ENCODE measurements around the gene ANKRD6.

The ANKRD6 gene

DNA sequence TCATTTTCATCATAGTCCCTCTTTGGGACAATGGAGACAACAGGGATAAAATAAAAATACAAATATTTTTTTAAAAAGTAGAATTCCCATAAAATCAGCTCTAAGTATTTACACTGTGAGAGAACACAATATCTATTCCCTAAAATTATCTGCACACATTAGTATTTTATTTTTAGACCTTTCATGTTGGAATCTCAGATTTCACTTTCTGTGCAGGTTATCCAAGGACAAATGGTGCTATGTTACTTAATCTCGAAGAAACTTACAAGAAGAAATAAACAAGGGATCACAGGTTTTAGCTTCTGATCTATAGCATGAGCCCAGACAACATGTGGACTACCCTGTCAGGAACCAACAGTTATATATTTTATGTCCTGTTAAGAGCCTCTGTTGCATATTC, 228.6 kb downstream of the ANKRD6 start:
- H3K4me1 ChIP-seq (ENCODE audit: control insufficient read depth, insufficient read depth, low read length) = no peaks in the 10 kb centered on the region
- peaks cover 85% of the 10 kb centered on the region for H3K36me3 ChIP-seq (ENCODE audit: control insufficient read depth, insufficient read depth, low read length, severe bottlenecking)
- H3K9ac ChIP-seq (ENCODE audit: low read length) = no peak overlapping the region
- H3K9me3 ChIP-seq (ENCODE audit: control insufficient read depth, low read length) = no peaks in the 10 kb centered on the region
- no peaks in the 10 kb centered on the region for H3K27me3 ChIP-seq (replicated peaks; ENCODE audit: control insufficient read depth, insufficient read depth, low read length)
- DNase-seq (ENCODE audit: low read depth) = no peak
- H3K4me3 ChIP-seq (ENCODE audit: low read length) = no peak overlapping the region

- Histone ChIP-seq H3K4me1 (ENCODE audit: control insufficient read depth, insufficient read depth, low read length) (no peaks in the 10 kb centered on the region), H3K4me3 (ENCODE audit: low read length) (no peak overlapping the region), H3K9ac (ENCODE audit: low read length) (no peak overlapping the region), H3K36me3 (ENCODE audit: control insufficient read depth, insufficient read depth, low read length, severe bottlenecking) (peaks cover 85% of the 10 kb centered on the region), H3K27me3 (replicated peaks; ENCODE audit: control insufficient read depth, insufficient read depth, low read length) (no peaks in the 10 kb centered on the region), H3K9me3 (ENCODE audit: control insufficient read depth, low read length) (no peaks in the 10 kb centered on the region)
- DNase-seq (ENCODE audit: low read depth) = no peak
Measured at GRCh38 chr6:89662659-89663223, 229.8 kb downstream of the ANKRD6 start.

DNA sequence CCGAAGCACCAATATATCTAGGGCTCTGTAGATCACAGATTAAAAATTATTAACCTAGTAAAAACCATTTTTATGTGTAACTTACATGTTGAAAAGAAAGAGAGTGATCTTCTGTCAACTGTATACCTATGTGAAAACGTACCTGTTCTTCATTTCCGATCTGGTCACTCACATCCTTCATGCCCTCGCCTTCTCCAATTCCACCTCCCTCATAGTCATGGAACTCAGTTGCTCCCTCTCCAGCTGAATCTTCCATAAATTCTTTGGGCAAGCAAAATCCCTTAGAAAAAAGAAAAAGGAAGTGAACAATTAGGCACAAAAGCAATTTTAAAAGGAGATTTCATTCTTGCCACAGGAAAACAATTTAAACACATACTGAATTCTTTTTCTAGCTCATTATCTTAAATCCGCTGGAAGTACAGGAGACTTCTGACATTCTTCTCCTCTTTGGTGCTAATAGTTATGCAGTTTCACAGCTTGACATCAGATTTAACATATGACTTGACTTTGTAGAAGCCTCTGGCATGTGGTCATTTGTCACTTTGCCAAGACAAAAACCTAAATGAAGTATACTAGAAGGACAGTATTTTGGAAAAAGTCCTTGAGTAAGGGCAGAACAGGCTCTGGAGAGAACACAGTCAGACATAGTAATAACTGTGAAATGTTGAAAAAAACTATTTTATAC, 235.1 kb downstream of the ANKRD6 start:
- no peaks in the 10 kb centered on the region for H3K27me3 ChIP-seq (replicated peaks; ENCODE audit: control insufficient read depth, insufficient read depth, low read length)
- peak; percentile 22 for DNase-seq (ENCODE audit: low read depth)
- H3K36me3 ChIP-seq (ENCODE audit: control insufficient read depth, insufficient read depth, low read length, severe bottlenecking) = peaks cover 72% of the 10 kb centered on the region

GRCh38 chr6:89669002-89669401, 236.1 kb downstream of the ANKRD6 start:
- Histone ChIP-seq H3K27me3 (replicated peaks; ENCODE audit: control insufficient read depth, insufficient read depth, low read length) (no peaks in the 10 kb centered on the region), H3K4me1 (ENCODE audit: control insufficient read depth, insufficient read depth, low read length) (no peaks in the 10 kb centered on the region), H3K9ac (ENCODE audit: low read length) (no peak overlapping the region), H3K36me3 (ENCODE audit: control insufficient read depth, insufficient read depth, low read length, severe bottlenecking) (peaks cover 70% of the 10 kb centered on the region), H3K4me3 (ENCODE audit: low read length) (no peak overlapping the region), H3K9me3 (ENCODE audit: control insufficient read depth, low read length) (no peaks in the 10 kb centered on the region)
- DNase-seq (ENCODE audit: low read depth) = no peak

More for the DNA sequence above, 235.1 kb downstream of the ANKRD6 start:
- Histone ChIP-seq H3K9ac (ENCODE audit: low read length) (no peak overlapping the region), H3K9me3 (ENCODE audit: control insufficient read depth, low read length) (no peaks in the 10 kb centered on the region), H3K4me1 (ENCODE audit: control insufficient read depth, insufficient read depth, low read length) (no peaks in the 10 kb centered on the region), H3K4me3 (ENCODE audit: low read length) (no peak overlapping the region)

- Histone ChIP-seq H3K4me1 (ENCODE audit: control insufficient read depth, insufficient read depth, low read length) (peaks cover 4% of the 10 kb centered on the region), H3K36me3 (ENCODE audit: control insufficient read depth, insufficient read depth, low read length, severe bottlenecking) (peaks cover 75% of the 10 kb centered on the region), H3K9ac (ENCODE audit: low read length) (no peak overlapping the region), H3K4me3 (ENCODE audit: low read length) (no peak overlapping the region), H3K9me3 (ENCODE audit: control insufficient read depth, low read length) (no peaks in the 10 kb centered on the region), H3K27me3 (replicated peaks; ENCODE audit: control insufficient read depth, insufficient read depth, low read length) (no peaks in the 10 kb centered on the region)
- DNase-seq (ENCODE audit: low read depth) = no peak
Measured at GRCh38 chr6:89670935-89671565, 238.1 kb downstream of the ANKRD6 start.

- peak; percentile 36 for DNase-seq (ENCODE audit: low read depth)
- H3K4me3 ChIP-seq (ENCODE audit: low read length) = no peak overlapping the region
- peaks cover 92% of the 10 kb centered on the region for H3K36me3 ChIP-seq (ENCODE audit: control insufficient read depth, insufficient read depth, low read length, severe bottlenecking)
Measured at GRCh38 chr6:89675949-89676748, 243.2 kb downstream of the ANKRD6 start.

DNA sequence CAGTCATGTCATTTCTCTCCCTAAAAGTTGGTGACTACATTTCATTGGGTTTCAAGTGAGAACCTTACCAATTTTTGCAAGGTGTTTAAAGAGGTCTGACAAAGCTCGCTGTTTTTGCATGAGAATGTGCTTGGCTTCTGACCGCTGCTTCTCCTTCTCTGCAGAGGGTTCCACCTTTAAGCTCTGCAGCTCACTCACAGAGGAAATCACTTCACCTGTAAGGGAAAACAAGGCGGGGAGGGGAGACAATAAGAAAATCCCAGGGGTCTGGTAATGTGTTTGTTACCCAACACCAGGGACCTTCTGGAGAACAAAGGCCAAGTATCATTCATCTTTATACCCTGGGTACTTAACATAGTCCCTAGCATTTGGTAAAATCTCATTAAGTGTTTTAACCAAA, 245.6 kb downstream of the ANKRD6 start:
- no peak for DNase-seq (ENCODE audit: low read depth)
- no peak overlapping the region for H3K4me3 ChIP-seq (ENCODE audit: low read length)
- H3K9ac ChIP-seq (ENCODE audit: low read length) = no peak overlapping the region
- no peaks in the 10 kb centered on the region for H3K27me3 ChIP-seq (replicated peaks; ENCODE audit: control insufficient read depth, insufficient read depth, low read length)
- peaks cover 8% of the 10 kb centered on the region for H3K4me1 ChIP-seq (ENCODE audit: control insufficient read depth, insufficient read depth, low read length)
- peaks cover 88% of the 10 kb centered on the region for H3K36me3 ChIP-seq (ENCODE audit: control insufficient read depth, insufficient read depth, low read length, severe bottlenecking)
- no peaks in the 10 kb centered on the region for H3K9me3 ChIP-seq (ENCODE audit: control insufficient read depth, low read length)

More at GRCh38 chr6:89675949-89676748, 243.2 kb downstream of the ANKRD6 start:
- Histone ChIP-seq H3K9ac (ENCODE audit: low read length) (no peak overlapping the region), H3K4me1 (ENCODE audit: control insufficient read depth, insufficient read depth, low read length) (peaks cover 8% of the 10 kb centered on the region), H3K9me3 (ENCODE audit: control insufficient read depth, low read length) (no peaks in the 10 kb centered on the region), H3K27me3 (replicated peaks; ENCODE audit: control insufficient read depth, insufficient read depth, low read length) (no peaks in the 10 kb centered on the region)

DNA sequence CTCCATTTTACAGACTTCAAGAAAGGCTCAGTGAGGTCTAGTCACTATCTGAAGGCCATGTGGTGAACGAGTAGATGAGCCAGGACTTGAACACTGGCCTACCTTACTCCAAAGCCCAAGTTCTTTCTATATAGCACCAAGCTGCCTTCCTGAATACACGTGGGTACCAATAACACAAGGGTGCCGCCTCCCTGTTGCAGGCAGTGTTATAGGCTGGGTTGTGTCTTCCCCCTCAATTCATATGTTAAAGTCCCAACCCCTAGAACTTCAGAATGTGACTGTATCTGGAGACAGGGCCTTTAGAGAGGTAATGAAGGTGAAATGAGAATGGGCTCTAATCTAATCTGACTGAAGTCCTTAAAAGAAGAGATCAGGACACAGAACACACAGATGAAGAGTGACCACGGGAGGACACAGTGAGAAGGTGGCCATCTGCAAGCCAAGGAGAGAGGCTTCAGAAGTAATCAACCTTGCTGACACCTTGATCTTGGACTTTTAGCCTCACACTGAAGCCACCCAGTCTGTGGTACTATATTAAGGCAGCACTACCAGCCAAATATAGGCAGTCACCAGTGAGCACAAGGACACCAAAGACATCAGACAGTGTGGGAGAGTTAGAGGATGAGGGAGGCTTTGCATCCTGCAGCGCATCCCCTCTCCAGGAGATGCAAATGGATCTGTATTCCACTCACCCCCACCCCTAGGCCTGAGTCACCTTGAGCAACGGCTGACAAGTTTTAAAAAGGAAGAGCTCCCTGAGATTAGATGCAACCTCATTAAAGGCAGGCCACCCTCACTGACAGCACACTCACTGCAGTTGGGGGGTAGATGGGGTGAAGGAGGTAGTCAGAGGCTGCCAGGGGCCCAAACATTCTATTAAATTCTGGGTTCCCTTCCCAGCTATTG, 246.5 kb downstream of the ANKRD6 start:
- H3K27me3 ChIP-seq (replicated peaks; ENCODE audit: control insufficient read depth, insufficient read depth, low read length) = no peaks in the 10 kb centered on the region
- peaks cover 86% of the 10 kb centered on the region for H3K36me3 ChIP-seq (ENCODE audit: control insufficient read depth, insufficient read depth, low read length, severe bottlenecking)
- H3K9ac ChIP-seq (ENCODE audit: low read length) = no peak overlapping the region
- no peak for DNase-seq (ENCODE audit: low read depth)
- H3K9me3 ChIP-seq (ENCODE audit: control insufficient read depth, low read length) = no peaks in the 10 kb centered on the region
- H3K4me3 ChIP-seq (ENCODE audit: low read length) = no peak overlapping the region
- H3K4me1 ChIP-seq (ENCODE audit: control insufficient read depth, insufficient read depth, low read length) = peaks cover 8% of the 10 kb centered on the region

DNA sequence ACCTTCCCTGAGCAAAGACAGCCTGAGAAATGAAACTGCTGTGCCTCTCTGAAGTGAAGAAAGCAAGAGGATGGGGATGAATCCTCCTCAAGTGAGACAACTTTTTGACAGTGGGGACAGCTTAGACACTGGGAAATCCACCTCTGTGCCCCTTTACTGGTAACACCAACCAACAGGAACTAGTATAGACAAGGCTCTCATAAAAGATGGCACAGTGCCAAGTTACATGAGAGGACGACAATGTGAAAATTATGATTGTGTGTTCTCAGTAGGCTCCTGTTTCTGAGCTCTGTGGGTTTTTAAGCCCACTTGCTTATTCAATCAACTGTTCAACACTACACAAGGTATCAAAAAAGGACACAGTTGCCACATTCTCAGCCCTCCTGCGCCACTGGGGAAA, 247.2 kb downstream of the ANKRD6 start:
- peaks cover 86% of the 10 kb centered on the region for H3K36me3 ChIP-seq (ENCODE audit: control insufficient read depth, insufficient read depth, low read length, severe bottlenecking)

GRCh38 chr6:89680551-89680950, 247.6 kb downstream of the ANKRD6 start:
- no peak for DNase-seq (ENCODE audit: low read depth)
- Histone ChIP-seq H3K4me1 (ENCODE audit: control insufficient read depth, insufficient read depth, low read length) (peaks cover 8% of the 10 kb centered on the region), H3K4me3 (ENCODE audit: low read length) (no peak overlapping the region), H3K36me3 (ENCODE audit: control insufficient read depth, insufficient read depth, low read length, severe bottlenecking) (peaks cover 86% of the 10 kb centered on the region), H3K9me3 (ENCODE audit: control insufficient read depth, low read length) (no peaks in the 10 kb centered on the region), H3K9ac (ENCODE audit: low read length) (no peak overlapping the region), H3K27me3 (replicated peaks; ENCODE audit: control insufficient read depth, insufficient read depth, low read length) (no peaks in the 10 kb centered on the region)

More for the DNA sequence above, 247.2 kb downstream of the ANKRD6 start:
- H3K9ac ChIP-seq (ENCODE audit: low read length) = no peak overlapping the region
- DNase-seq (ENCODE audit: low read depth) = no peak
- no peak overlapping the region for H3K4me3 ChIP-seq (ENCODE audit: low read length)
- peaks cover 8% of the 10 kb centered on the region for H3K4me1 ChIP-seq (ENCODE audit: control insufficient read depth, insufficient read depth, low read length)
- no peaks in the 10 kb centered on the region for H3K9me3 ChIP-seq (ENCODE audit: control insufficient read depth, low read length)
- no peaks in the 10 kb centered on the region for H3K27me3 ChIP-seq (replicated peaks; ENCODE audit: control insufficient read depth, insufficient read depth, low read length)

All from adipocyte (in vitro differentiated cells).